Endothelial cell of umbilical vein (primary cell): ENCODE data around the gene SPO11. TPM values are rescaled to one million over a fixed set of nuclear protein-coding genes. Genes with fewer than 3 reads are reported as not detected.

Experiments
- BruUV-seq: library from RNA; stranded (reverse); fragments of 400-500 nt; replicated peaks from 2 replicates; lab custom pipeline; 2021; lab: Mats Ljungman, UMichigan
- CTCF ChIA-PET: fragments of 300-600, 350-600 bp; sonication (Branson Sonifier 250); formaldehyde crosslinking; loops from one replicate; lab custom pipeline; 2021; ENCODE audit warnings: antibody characterized with exemption, inconsistent platforms; lab: Charles Lee
- POLR2A ChIA-PET: fragments of 300-600, 350-600 bp; sonication (Branson Sonifier 250); formaldehyde crosslinking; loops from one replicate; lab custom pipeline; 2021; ENCODE audit warnings: antibody characterized with exemption, inconsistent platforms; lab: Charles Lee
- DNase-seq: peaks from one replicate; pipeline ENCODE4 v3.0.0-alpha.2; 2011; ENCODE audit warnings: low read depth, low spot score
- FAIRE-seq: peaks from 2 replicates; lab custom pipeline; 2011; peaks lifted over from hg19 to GRCh38; lab: Jason Lieb, UNC
- H2AFZ ChIP-seq: 2 replicates; pipeline ENCODE4 v1.6.0; 2012; ENCODE audit warnings: low read depth, low read length, control low read depth, inconsistent platforms
- H3K27ac ChIP-seq: 2 replicates; pipeline ENCODE4 v1.5.1; 2011; ENCODE audit warnings: low read depth, mild to moderate bottlenecking, control low read depth, low read length, moderate library complexity; ENCODE audit not compliant: insufficient read depth
- H3K27me3 ChIP-seq, 2 experiments: 2 replicates each; pipeline versions ENCODE4 v1.6.0 to v1.6.1; 2011; ENCODE audit warnings: low read length in 2 of 2, mixed read lengths in 1 of 2; ENCODE audit not compliant: control insufficient read depth in 2 of 2, insufficient read depth in 2 of 2
- H3K36me3 ChIP-seq, 2 experiments: 2 replicates in 1 of 2; 3 replicates in 1 of 2; pipeline ENCODE4 v1.5.1; 2011; ENCODE audit warnings: low read length in 2 of 2, mild to moderate bottlenecking in 1 of 2, moderate library complexity in 1 of 2; ENCODE audit not compliant: control insufficient read depth in 2 of 2, insufficient read depth in 2 of 2; ENCODE audit errors: extremely low read depth in 1 of 2
- H3K4me1 ChIP-seq: 3 replicates; pipeline ENCODE4 v1.5.1; 2011; ENCODE audit warnings: mild to moderate bottlenecking, low read length; ENCODE audit not compliant: control insufficient read depth, insufficient read depth; ENCODE audit errors: extremely low read depth
- H3K4me2 ChIP-seq: 2 replicates; pipeline ENCODE4 v1.6.1; 2011; ENCODE audit warnings: low read length, control low read depth, mixed read lengths; ENCODE audit not compliant: insufficient read depth
- H3K4me3 ChIP-seq, 3 experiments: fragments of 200-600 bp in 1 of 3; sonication (generic), shearing (Covaris generic) in 1 of 3; replicated peaks in 1 of 3; 2 replicates each; pipeline ENCODE4 v1.5.1; 2011 to 2016; ENCODE audit warnings: control low read depth in 3 of 3, low read length in 3 of 3, mild to moderate bottlenecking in 2 of 3, inconsistent platforms in 1 of 3, low read depth in 1 of 3, moderate library complexity in 1 of 3; ENCODE audit not compliant: insufficient read depth in 1 of 3
- H3K79me2 ChIP-seq: 2 replicates; pipeline ENCODE4 v1.6.0; 2012; ENCODE audit warnings: low read length, inconsistent platforms; ENCODE audit not compliant: control insufficient read depth, insufficient read depth
- H3K9ac ChIP-seq: replicated peaks from 2 replicates; pipeline ENCODE3; 2011; ENCODE audit warnings: low read length, control low read depth; ENCODE audit not compliant: insufficient read depth; ENCODE audit errors: extremely low read depth
- H3K9me1 ChIP-seq: replicated peaks from 3 replicates; pipeline ENCODE4 v1.6.0; 2011; ENCODE audit warnings: mild to moderate bottlenecking, low read length; ENCODE audit not compliant: control insufficient read depth, insufficient read depth; ENCODE audit errors: extremely low read depth
- H3K9me3 ChIP-seq: replicated peaks from 2 replicates; pipeline ENCODE4 v1.5.1; 2012; ENCODE audit warnings: low read length, inconsistent platforms; ENCODE audit not compliant: control insufficient read depth, insufficient read depth
- H4K20me1 ChIP-seq: replicated peaks from 2 replicates; pipeline ENCODE3; 2011; ENCODE audit warnings: mild to moderate bottlenecking, low read length; ENCODE audit not compliant: control insufficient read depth, insufficient read depth; ENCODE audit errors: extremely low read depth
- CTCF ChIP-seq, 2 donors: IDR thresholded peaks; 1 replicate in 1 of 2; 2 replicates in 1 of 2; pipeline ENCODE4 v1.5.1; 2011; ENCODE audit warnings: low read length in 2 of 2, mild to moderate bottlenecking in 2 of 2, moderate library complexity in 2 of 2, control low read depth in 1 of 2, inconsistent platforms in 1 of 2, low read depth in 1 of 2; ENCODE audit not compliant: insufficient read depth in 1 of 2; ENCODE audit errors: extremely low read depth in 1 of 2
- EZH2 ChIP-seq: IDR thresholded peaks from 2 replicates; pipeline ENCODE4 v1.6.1; 2012; ENCODE audit warnings: borderline replicate concordance, low read depth, mild to moderate bottlenecking, moderate library complexity, low read length, inconsistent platforms; ENCODE audit not compliant: severe bottlenecking
- FOS ChIP-seq: IDR thresholded peaks from 2 replicates; pipeline ENCODE4 v1.6.1; 2011; ENCODE audit warnings: mild to moderate bottlenecking, low read length, moderate library complexity, borderline replicate concordance; ENCODE audit not compliant: insufficient read depth
- GATA2 ChIP-seq: IDR thresholded peaks from 2 replicates; pipeline ENCODE4 v1.7.0; 2011; ENCODE audit warnings: low read depth, mild to moderate bottlenecking, moderate library complexity, mixed read lengths, low read length; ENCODE audit not compliant: insufficient read length, insufficient read depth
- JUN ChIP-seq: IDR thresholded peaks from 2 replicates; pipeline ENCODE4 v1.6.1; 2011; ENCODE audit warnings: borderline replicate concordance, low read depth; ENCODE audit not compliant: insufficient read length, insufficient read depth
- MAX ChIP-seq: IDR thresholded peaks from 2 replicates; pipeline ENCODE4 v1.6.1; 2011; ENCODE audit not compliant: insufficient read depth, insufficient read length
- MYC ChIP-seq: IDR thresholded peaks from one replicate; pipeline ENCODE4 v1.6.1; 2011; ENCODE audit warnings: mild to moderate bottlenecking, low read depth, low read length
- POLR2A ChIP-seq: IDR thresholded peaks from 2 replicates; pipeline ENCODE4 v1.6.1; 2012; ENCODE audit warnings: low read depth, mild to moderate bottlenecking, control low read depth, low read length
- POLR2AphosphoS5 ChIP-seq: IDR thresholded peaks from 2 replicates; pipeline ENCODE4 v1.6.1; 2012; ENCODE audit warnings: low read depth, mild to moderate bottlenecking, control low read depth, low read length, moderate library complexity; ENCODE audit not compliant: insufficient read depth
- dilution Hi-C: fragments of 300-500 bp; cut with MboI; formaldehyde crosslinking; loops from one replicate; pipeline ENCODE4 v1.15.0; 2019; ENCODE audit warnings: low sequenced_read_pairs; ENCODE audit not compliant: extremely low pct_ligation_motif_present
- intact Hi-C: fragments of 100-400 bp; cut with micrococcal nuclease; formaldehyde crosslinking; loops from one replicate; pipeline ENCODE4 v1.10.0; 2022
- polyA plus RNA-seq, 4 experiments: library from polyadenylated mRNA; depleted of rRNA in 3 of 4; stranded (reverse) in 3 of 4; unstranded in 1 of 4; fragments of >200 nt; gene quantifications; 2 replicates each; pipeline versions ENCODE4 v1.2.1 to v1.2.3, GENCODE V29; 2011 to 2012; ENCODE audit warnings: missing spikeins in 1 of 4
- total RNA-seq: library from RNA; stranded (reverse); gene quantifications from 2 replicates; pipeline ENCODE4 v1.2.3, GENCODE V29; 2021

SPO11 gene
- total and polyA plus RNA-seq, 2 donors (not counting 3 experiments of a cell fraction or from before 2014, with no cell fraction given), result not detected

GRCh38 chr20:57341663-57342062, 12.1 kb downstream of the SPO11 start:
- H2AFZ ChIP-seq, result no peak overlapping the region
- intact Hi-C loops, result no loop called here
- POLR2A ChIA-PET, result no interaction called here
- H3K9me3 ChIP-seq, result no peaks in the 10 kb centered on the region
- no peaks in the 10 kb centered on the region for H4K20me1 ChIP-seq
- DNase-seq (no peak), FAIRE-seq (no peak)
- TF ChIP-seq JUN, result no peak
- TF ChIP-seq MAX, result no peak
- TF ChIP-seq POLR2AphosphoS5, result no peak
- TF ChIP-seq MYC, result no peak
- TF ChIP-seq POLR2A, result no peak
- no peak for TF ChIP-seq EZH2
- TF ChIP-seq GATA2, result no peak
- TF ChIP-seq CTCF (IDR thresholded peaks at IDR 0.05; ENCODE audit: extremely low read depth in 1 of 2, insufficient read depth in 1 of 2, low read depth in 1 of 2, low read length in 2 of 2), result no peak
- no peak for TF ChIP-seq FOS
- H3K4me3 ChIP-seq, result no peak overlapping the region
- CTCF ChIA-PET, result no interaction called here
- no TSS peak for BruUV-seq
- H3K36me3 ChIP-seq, result no peaks in the 10 kb centered on the region
- peaks cover 2 to 23% of the 10 kb centered on the region in 2 experiments for H3K27me3 ChIP-seq
- H3K9ac ChIP-seq, result no peak overlapping the region
- no peak overlapping the region for H3K4me2 ChIP-seq
- H3K9me1 ChIP-seq, result no peaks in the 10 kb centered on the region
- dilution Hi-C loops, result no loop called here
- H3K79me2 ChIP-seq, result no peaks in the 10 kb centered on the region
- H3K4me1 ChIP-seq, result no peaks in the 10 kb centered on the region
- H3K27ac ChIP-seq, result no peak overlapping the region
